Calu3 (cell line): ENCODE results near the gene RASSF9. TPM values are rescaled to one million over a fixed set of nuclear protein-coding genes. Genes with fewer than 3 reads are reported as not detected.

ENCODE experiments used
- Bru-seq: library from RNA; stranded (reverse); fragments of 400-500 nt; gene quantifications from one replicate; lab custom pipeline; 2021; lab: Mats Ljungman, UMichigan
- BruChase-seq, 2 experiments: library from RNA; stranded (reverse); fragments of 400-500 nt; gene quantifications; one replicate each; lab custom pipeline; 2021; lab: Mats Ljungman, UMichigan
- BruUV-seq: library from RNA; stranded (reverse); fragments of 400-500 nt; replicated peaks from 2 replicates; lab custom pipeline; 2021; lab: Mats Ljungman, UMichigan
- CTCF ChIA-PET: fragments of 300-600 bp; sonication (Branson Sonifier 250); formaldehyde crosslinking; loops from one replicate; lab custom pipeline; 2022; ENCODE audit warnings: antibody characterized with exemption; lab: Charles Lee
- DNase-seq: peaks from one replicate; pipeline ENCODE4 v3.0.0; 2022
- H3K27ac Mint-ChIP-seq: one replicate; pipeline ENCODE4 v1.8.0; 2022; ENCODE audit warnings: mixed read lengths; ENCODE audit not compliant: unreplicated experiment
- H3K27me3 Mint-ChIP-seq: one replicate; pipeline ENCODE4 v1.8.0; 2022; ENCODE audit warnings: mixed read lengths; ENCODE audit not compliant: unreplicated experiment
- H3K36me3 Mint-ChIP-seq: one replicate; pipeline ENCODE4 v1.8.0; 2022; ENCODE audit warnings: mild to moderate bottlenecking, moderate library complexity, mixed read lengths; ENCODE audit not compliant: insufficient read depth, unreplicated experiment
- H3K4me1 Mint-ChIP-seq: one replicate; pipeline ENCODE4 v1.8.0; 2022; ENCODE audit warnings: mild to moderate bottlenecking, low read depth, mixed read lengths; ENCODE audit not compliant: unreplicated experiment
- H3K4me3 Mint-ChIP-seq: one replicate; pipeline ENCODE4 v1.8.0; 2022; ENCODE audit warnings: mild to moderate bottlenecking, low read depth, moderate library complexity, mixed read lengths; ENCODE audit not compliant: unreplicated experiment
- H3K9me3 Mint-ChIP-seq: one replicate; pipeline ENCODE4 v1.8.0; 2022; ENCODE audit warnings: low read depth, mixed read lengths; ENCODE audit not compliant: unreplicated experiment
- intact Hi-C: fragments of 100-400 bp; cut with micrococcal nuclease; formaldehyde crosslinking; loops from one replicate; pipeline ENCODE4 v1.10.0; 2022; ENCODE audit not compliant: unreplicated experiment
- long read RNA-seq: library from polyadenylated mRNA; stranded (forward); transcript quantifications from one replicate; pipeline ENCODE4 v2.0.0, GENCODE V29; 2022
- total RNA-seq: library from RNA; stranded (reverse); gene quantifications from 2 replicates; pipeline ENCODE4 v1.2.3, GENCODE V29; 2022
- TF ChIP-seq, protein P1 (sequence below): fragments of 200-600 bp; IDR thresholded peaks from one replicate; pipeline ENCODE4 v1.8.0; 2022; ENCODE audit warnings: antibody characterized with exemption; ENCODE audit not compliant: unreplicated experiment

RASSF9 gene
- total RNA-seq (3.0 and 3.3 TPM in 2 replicates), Bru-seq, nascent RNA (percentile 58 among the genes with signal in this experiment), BruChase-seq, experiment 1, labeled RNA remaining after a 6-hour chase (percentile 55 among the genes with signal in this experiment), BruChase-seq, experiment 2, labeled RNA remaining after a 2-hour chase (percentile 58 among the genes with signal in this experiment)
- long read RNA-seq, full-length matches to known transcripts, result 4 of 4 reads
- long read RNA-seq, partial matches to known transcripts, result 0 of 4 reads
- long read RNA-seq, other reads (novel, unspliced or antisense), result 0 of 4 reads

DNA sequence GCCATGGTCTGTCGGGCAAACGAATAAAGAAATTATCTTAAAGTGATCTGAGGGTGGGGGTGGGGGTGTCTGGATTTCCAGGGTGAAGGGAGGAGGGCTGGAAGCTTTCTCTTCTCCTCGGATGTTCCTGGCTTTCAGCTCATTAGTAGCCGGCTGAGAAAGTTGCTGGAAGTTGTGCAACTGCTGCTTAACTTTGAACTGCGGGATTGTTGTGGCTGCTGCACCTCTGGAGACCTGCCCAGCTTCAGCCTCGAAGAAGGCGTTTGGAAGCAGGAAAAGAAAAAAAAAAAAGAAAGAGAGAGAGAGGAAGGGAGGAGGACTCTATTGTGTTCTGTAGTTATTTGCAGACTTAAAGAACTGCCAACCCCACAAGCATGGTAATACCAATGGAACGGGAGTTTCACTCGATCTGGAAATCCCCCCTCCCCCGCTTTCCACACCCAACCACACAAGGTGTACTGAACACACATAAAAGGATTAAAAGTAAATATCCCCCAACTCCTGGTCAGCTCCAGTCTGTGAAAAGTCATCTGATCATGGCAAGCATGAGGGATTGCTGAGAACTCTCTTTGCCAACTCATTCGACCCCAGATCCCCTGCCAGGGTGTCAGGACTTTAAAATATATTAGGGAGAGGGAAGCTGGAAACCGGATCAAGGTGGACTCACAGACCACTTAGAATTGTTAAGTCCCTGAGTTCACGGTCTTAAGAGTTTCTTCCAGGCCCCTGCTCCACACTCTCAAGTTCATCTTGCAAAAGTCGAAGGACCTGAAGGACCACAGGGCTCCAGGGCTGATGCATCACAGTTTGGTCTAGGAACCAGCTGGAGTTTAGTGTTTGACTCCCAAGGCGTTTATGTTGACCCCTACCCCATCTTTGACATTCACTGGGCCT, at the start of gene RASSF9:
TSS of gene RASSF9 (minus strand) at position 213 of the 894 bp plus-strand sequence. CDS start at position 5, 208 bp downstream.
- Mint-ChIP-seq H3K36me3 (peaks cover 22% of the 10 kb centered on the region), H3K4me3 (peak within 1 kb of the TSS; percentile 90), H3K27me3 (no peaks in the 10 kb centered on the region), H3K9me3 (no peaks in the 10 kb centered on the region), H3K4me1 (peaks cover 16% of the 10 kb centered on the region), H3K27ac (peak within 1 kb of the TSS; percentile 93)
- CTCF ChIA-PET, result interaction anchor here (0.6 to 2.3 kb wide), 8 partner anchors 12 to 300 kb away, joined by 3 to 13 read pairs (median 4); no protein-coding TSS in a partner anchor
- TF ChIP-seq, protein P1, sequence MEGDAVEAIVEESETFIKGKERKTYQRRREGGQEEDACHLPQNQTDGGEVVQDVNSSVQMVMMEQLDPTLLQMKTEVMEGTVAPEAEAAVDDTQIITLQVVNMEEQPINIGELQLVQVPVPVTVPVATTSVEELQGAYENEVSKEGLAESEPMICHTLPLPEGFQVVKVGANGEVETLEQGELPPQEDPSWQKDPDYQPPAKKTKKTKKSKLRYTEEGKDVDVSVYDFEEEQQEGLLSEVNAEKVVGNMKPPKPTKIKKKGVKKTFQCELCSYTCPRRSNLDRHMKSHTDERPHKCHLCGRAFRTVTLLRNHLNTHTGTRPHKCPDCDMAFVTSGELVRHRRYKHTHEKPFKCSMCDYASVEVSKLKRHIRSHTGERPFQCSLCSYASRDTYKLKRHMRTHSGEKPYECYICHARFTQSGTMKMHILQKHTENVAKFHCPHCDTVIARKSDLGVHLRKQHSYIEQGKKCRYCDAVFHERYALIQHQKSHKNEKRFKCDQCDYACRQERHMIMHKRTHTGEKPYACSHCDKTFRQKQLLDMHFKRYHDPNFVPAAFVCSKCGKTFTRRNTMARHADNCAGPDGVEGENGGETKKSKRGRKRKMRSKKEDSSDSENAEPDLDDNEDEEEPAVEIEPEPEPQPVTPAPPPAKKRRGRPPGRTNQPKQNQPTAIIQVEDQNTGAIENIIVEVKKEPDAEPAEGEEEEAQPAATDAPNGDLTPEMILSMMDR, result no peak
- DNase-seq, result peak; percentile 61
- no TSS peak for BruUV-seq
- intact Hi-C loops, result loop anchor here (2.0 kb wide), 1 partner anchor 14 kb away; no protein-coding TSS in a partner anchor

DNA sequence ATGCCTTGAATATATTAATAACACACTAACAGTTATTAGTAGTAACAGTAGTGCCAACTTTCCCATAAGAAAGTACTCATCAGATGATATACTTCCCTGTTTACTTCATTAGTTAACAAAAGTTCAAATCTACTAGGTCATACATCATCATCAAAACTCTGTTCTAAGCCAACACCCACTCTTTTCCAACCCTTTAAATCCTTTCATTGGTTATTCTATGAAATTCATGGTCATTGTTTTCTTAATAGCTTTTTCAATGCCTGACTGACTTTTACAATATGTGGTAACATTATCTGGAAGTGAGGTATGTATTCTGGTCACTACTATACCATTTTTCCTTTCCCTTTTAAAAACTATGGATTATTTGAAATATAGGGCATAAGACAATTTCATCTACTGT, 47.6 kb upstream of the RASSF9 start:
- no peaks in the 10 kb centered on the region for H3K27me3 Mint-ChIP-seq
- H3K27ac Mint-ChIP-seq, result no peak overlapping the region
- H3K4me3 Mint-ChIP-seq, result no peak overlapping the region
- no peaks in the 10 kb centered on the region for H3K4me1 Mint-ChIP-seq
- TF ChIP-seq, protein P1, result no peak
- no TSS peak for BruUV-seq
- no peaks in the 10 kb centered on the region for H3K36me3 Mint-ChIP-seq
- CTCF ChIA-PET, result no interaction called here
- DNase-seq, result no peak
- intact Hi-C loops, result no loop called here
- H3K9me3 Mint-ChIP-seq, result no peaks in the 10 kb centered on the region

DNA sequence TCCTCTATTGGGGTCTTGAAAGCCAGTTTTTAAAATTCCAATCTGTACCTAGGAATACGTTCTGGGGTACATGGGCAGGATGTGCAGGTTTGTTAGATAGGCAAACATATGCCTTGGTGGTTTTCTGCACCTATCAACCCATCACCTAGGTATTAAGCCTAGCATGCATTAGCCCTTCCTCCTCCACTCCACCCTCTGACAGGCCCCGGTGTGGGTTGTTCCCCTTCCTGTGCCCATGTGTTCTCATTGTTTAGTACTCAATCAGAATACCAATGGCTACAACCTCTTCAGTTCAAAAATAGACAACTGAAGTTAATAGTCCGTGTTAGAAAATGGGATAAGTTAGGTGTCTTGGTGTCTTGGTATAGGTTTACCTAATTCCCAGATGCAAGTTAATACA, 41.2 kb upstream of the RASSF9 start:
- Mint-ChIP-seq H3K27ac (no peak overlapping the region), H3K27me3 (no peaks in the 10 kb centered on the region), H3K4me1 (no peaks in the 10 kb centered on the region), H3K4me3 (no peak overlapping the region), H3K9me3 (no peaks in the 10 kb centered on the region), H3K36me3 (no peaks in the 10 kb centered on the region)
- DNase-seq, result no peak
- CTCF ChIA-PET, result no interaction called here
- no TSS peak for BruUV-seq
- intact Hi-C loops, result no loop called here
- TF ChIP-seq, protein P1, result no peak

DNA sequence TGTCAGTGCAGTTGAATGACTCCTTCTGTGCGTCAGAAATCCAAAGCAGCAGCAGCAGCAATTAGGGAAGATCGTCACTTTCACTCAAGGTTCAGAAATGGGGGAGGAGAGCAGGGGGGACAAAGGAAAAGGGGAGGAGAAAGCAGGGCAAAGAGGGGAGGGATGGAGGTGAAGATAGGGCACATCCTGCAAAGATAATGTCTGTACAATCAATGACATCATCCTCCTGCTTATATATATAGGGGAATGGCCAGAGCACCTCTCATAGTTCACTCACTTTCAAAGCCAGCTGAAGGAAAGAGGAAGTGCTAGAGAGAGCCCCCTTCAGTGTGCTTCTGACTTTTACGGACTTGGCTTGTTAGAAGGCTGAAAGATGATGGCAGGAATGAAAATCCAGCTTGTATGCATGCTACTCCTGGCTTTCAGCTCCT, 37.8 kb upstream of the RASSF9 start, which contains the start of gene NTS:
TSS of gene NTS (plus strand) at position 265 of the 431 bp plus-strand sequence. CDS start at position 374, 109 bp downstream.
- Mint-ChIP-seq H3K9me3 (no peaks in the 10 kb centered on the region), H3K4me3 (no peak within 1 kb of the TSS), H3K4me1 (peaks cover 13% of the 10 kb centered on the region), H3K27me3 (no peaks in the 10 kb centered on the region), H3K36me3 (no peaks in the 10 kb centered on the region), H3K27ac (no peak within 1 kb of the TSS)
- DNase-seq, result no peak
- TF ChIP-seq, protein P1, result no peak
- CTCF ChIA-PET, result no interaction called here
- intact Hi-C loops, result loop anchor here (5.0 kb wide), 2 partner anchors 187 to 447 kb away; no protein-coding TSS in a partner anchor
- no TSS peak for BruUV-seq
